Erythroblast (primary cell): ENCODE measurements around the gene PCMTD2.

Experiments used
- GATA1 ChIP-seq: IDR thresholded peaks from 2 replicates; pipeline ENCODE4 v1.6.1; 2011; ENCODE audit warnings: low read depth, mild to moderate bottlenecking, control low read depth, low read length, moderate library complexity
- POLR2A ChIP-seq: IDR thresholded peaks from 2 replicates; pipeline ENCODE4 v1.6.1; 2011; ENCODE audit warnings: mild to moderate bottlenecking, low read length

- no peak for TF ChIP-seq POLR2A
- TF ChIP-seq GATA1: no peak
Measured at GRCh38 chr20:64269604-64270411, 14.3 kb downstream of the PCMTD2 start.
